ENCODE measurements around the gene SURF1.
"Not testable (repeated sequence)": the region's sequence is repeated elsewhere in the genome, so short reads cannot be mapped to it uniquely, and the experiment has no call there.

The SURF1 gene

DNA sequence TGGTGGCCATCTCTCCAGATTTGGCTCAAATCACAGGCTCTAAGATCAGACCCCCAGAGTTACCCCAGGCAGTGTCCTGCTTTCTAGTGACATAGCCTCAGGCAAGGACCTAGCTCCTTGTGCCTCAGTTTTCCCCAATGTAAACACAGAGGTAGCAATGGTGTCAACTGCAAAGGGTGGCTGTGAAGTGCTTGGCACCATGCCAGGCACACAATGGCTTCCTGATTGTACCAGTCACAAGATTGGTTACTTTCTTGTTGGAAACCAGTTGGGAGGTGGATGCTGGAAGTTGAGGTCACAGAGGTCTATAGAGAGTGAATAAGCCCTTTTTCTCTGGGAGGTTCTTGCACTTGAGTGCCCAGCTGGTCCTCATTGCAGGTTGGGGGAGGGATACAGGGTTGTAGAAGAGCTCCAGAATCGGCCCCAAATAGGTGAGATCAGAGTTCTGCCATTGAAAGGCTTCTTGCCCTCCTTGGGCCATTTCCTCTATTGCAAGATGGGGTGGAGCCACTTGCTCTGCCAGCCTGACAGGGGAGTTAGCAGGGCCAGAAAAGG is 22.2 kb upstream of the SURF1 start:
- Histone ChIP-seq H4K20me1 (ENCODE audit: insufficient read depth, low read length) (peaks cover 13% of the 10 kb centered on the region; the same call in 1 of the 2 replicates), H3K27me3 (ENCODE audit: insufficient read depth, low read length, poor library complexity) (no peaks in the 10 kb centered on the region), H3K79me2 (ENCODE audit: insufficient read depth, low read length) (peaks cover 24% of the 10 kb centered on the region), H3K4me2 (ENCODE audit: insufficient read depth, low read length) (no peak overlapping the region), H2AFZ (ENCODE audit: low read depth, low read length) (no peak overlapping the region; the same call in 1 of the 2 replicates), H3K9me3 (ENCODE audit: insufficient read depth, low read length, severe bottlenecking) (no peaks in the 10 kb centered on the region), H3K36me3 (ENCODE audit: insufficient read depth, low read length) (peaks cover 2% of the 10 kb centered on the region), H3K9ac (ENCODE audit: low read depth, low read length) (no peak overlapping the region), H3K4me3 (ENCODE audit: low read depth in 1 of 2, low read length in 2 of 2) (no peak overlapping the region), H3K27ac (ENCODE audit: low read length) (no peak overlapping the region), H3K4me1 (ENCODE audit: insufficient read depth, low read length) (peaks cover 26% of the 10 kb centered on the region)
- no peak for DNase-seq
- no peak for ATAC-seq (ENCODE audit: insufficient read depth, low read depth)
- TF ChIP-seq, protein P1, sequence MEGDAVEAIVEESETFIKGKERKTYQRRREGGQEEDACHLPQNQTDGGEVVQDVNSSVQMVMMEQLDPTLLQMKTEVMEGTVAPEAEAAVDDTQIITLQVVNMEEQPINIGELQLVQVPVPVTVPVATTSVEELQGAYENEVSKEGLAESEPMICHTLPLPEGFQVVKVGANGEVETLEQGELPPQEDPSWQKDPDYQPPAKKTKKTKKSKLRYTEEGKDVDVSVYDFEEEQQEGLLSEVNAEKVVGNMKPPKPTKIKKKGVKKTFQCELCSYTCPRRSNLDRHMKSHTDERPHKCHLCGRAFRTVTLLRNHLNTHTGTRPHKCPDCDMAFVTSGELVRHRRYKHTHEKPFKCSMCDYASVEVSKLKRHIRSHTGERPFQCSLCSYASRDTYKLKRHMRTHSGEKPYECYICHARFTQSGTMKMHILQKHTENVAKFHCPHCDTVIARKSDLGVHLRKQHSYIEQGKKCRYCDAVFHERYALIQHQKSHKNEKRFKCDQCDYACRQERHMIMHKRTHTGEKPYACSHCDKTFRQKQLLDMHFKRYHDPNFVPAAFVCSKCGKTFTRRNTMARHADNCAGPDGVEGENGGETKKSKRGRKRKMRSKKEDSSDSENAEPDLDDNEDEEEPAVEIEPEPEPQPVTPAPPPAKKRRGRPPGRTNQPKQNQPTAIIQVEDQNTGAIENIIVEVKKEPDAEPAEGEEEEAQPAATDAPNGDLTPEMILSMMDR (IDR thresholded peaks at IDR 0.05; ENCODE audit: borderline replicate concordance, extremely low read depth, low read length, poor library complexity, severe bottlenecking), result no peak
- no peak for TF ChIP-seq EZH2 (IDR thresholded peaks at IDR 0.05; ENCODE audit: borderline replicate concordance, low read depth, low read length, severe bottlenecking)

DNA sequence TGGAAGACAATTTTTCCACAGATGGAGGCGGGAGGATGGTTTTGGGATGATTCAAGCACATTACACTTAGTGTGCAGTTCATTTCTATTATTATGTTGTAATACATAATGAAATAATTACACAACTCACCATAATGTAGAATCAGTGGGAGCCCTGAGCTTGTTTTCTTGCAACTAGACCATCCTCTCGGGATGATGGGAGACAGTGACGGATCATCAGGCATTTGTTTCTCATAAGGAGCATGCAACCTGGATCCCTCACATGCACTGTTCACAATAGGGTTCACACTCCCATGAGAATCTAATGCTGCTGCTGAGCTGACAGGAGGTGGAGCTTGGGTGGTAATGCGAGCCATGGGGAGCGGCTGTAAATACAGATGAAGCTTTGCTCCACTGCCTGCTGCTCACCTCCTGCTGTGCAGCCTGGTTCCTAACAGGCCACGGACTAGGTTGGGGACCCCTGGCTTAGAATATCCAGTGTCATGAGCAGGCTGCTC is 21.5 kb upstream of the SURF1 start:
- Histone ChIP-seq H3K27ac (ENCODE audit: low read length) (no peak overlapping the region), H3K9ac (ENCODE audit: low read depth, low read length) (no peak overlapping the region), H4K20me1 (ENCODE audit: insufficient read depth, low read length) (peaks cover 20% of the 10 kb centered on the region), H3K4me3 (ENCODE audit: low read depth in 1 of 2, low read length in 2 of 2) (no peak overlapping the region), H3K36me3 (ENCODE audit: insufficient read depth, low read length) (peaks cover 8% of the 10 kb centered on the region), H3K79me2 (ENCODE audit: insufficient read depth, low read length) (peaks cover 31% of the 10 kb centered on the region), H3K27me3 (ENCODE audit: insufficient read depth, low read length, poor library complexity) (no peaks in the 10 kb centered on the region), H3K4me2 (ENCODE audit: insufficient read depth, low read length) (no peak overlapping the region), H2AFZ (ENCODE audit: low read depth, low read length) (no peak overlapping the region; the same call in 1 of the 2 replicates), H3K9me3 (ENCODE audit: insufficient read depth, low read length, severe bottlenecking) (no peaks in the 10 kb centered on the region), H3K4me1 (ENCODE audit: insufficient read depth, low read length) (peaks cover 32% of the 10 kb centered on the region)
- ATAC-seq (ENCODE audit: insufficient read depth, low read depth) (no peak), DNase-seq (no peak)
- no peak for TF ChIP-seq EZH2 (IDR thresholded peaks at IDR 0.05; ENCODE audit: borderline replicate concordance, low read depth, low read length, severe bottlenecking)
- TF ChIP-seq, protein P1 (IDR thresholded peaks at IDR 0.05; ENCODE audit: borderline replicate concordance, extremely low read depth, low read length, poor library complexity, severe bottlenecking), result no peak

- H3K4me3 ChIP-seq (ENCODE audit: low read depth in 1 of 2, low read length in 2 of 2); ATAC-seq (ENCODE audit: insufficient read depth, low read depth): not testable (repeated sequence)
Observed at GRCh38 chr9:133377280-133377679, 21.0 kb upstream of the SURF1 start.

GRCh38 chr9:133375724-133376654 is 19.7 kb upstream of the SURF1 start, which contains the start of the genes STKLD1 and SURF4:
STKLD1 (plus strand) TSS chr9:133376366; CDS start chr9:133376474, 108 bp downstream.
SURF4 (minus strand) TSS chr9:133376060; CDS start chr9:133375969, 91 bp downstream.
- ATAC-seq (ENCODE audit: insufficient read depth, low read depth), result peak; percentile 90
- Histone ChIP-seq H3K4me3 (ENCODE audit: low read depth in 1 of 2, low read length in 2 of 2) (peak within 1 kb of the TSS; percentile 98 to 100), H3K27ac (ENCODE audit: low read length) (peak within 1 kb of the TSS; percentile 91), H3K79me2 (ENCODE audit: insufficient read depth, low read length) (peaks cover 49% of the 10 kb centered on the region), H3K4me1 (ENCODE audit: insufficient read depth, low read length) (peaks cover 39% of the 10 kb centered on the region), H3K4me2 (ENCODE audit: insufficient read depth, low read length) (peak within 1 kb of the TSS; percentile 95), H4K20me1 (ENCODE audit: insufficient read depth, low read length) (peaks cover 38% of the 10 kb centered on the region), H3K9me3 (ENCODE audit: insufficient read depth, low read length, severe bottlenecking) (no peaks in the 10 kb centered on the region), H2AFZ (ENCODE audit: low read depth, low read length) (peak within 1 kb of the TSS; percentile 77), H3K9ac (ENCODE audit: low read depth, low read length) (peak within 1 kb of the TSS; percentile 89), H3K27me3 (ENCODE audit: insufficient read depth, low read length, poor library complexity) (no peaks in the 10 kb centered on the region), H3K36me3 (ENCODE audit: insufficient read depth, low read length) (peaks cover 25% of the 10 kb centered on the region)
- TF ChIP-seq EZH2 (IDR thresholded peaks at IDR 0.05; ENCODE audit: borderline replicate concordance, low read depth, low read length, severe bottlenecking), result no peak
- TF ChIP-seq, protein P1 (IDR thresholded peaks at IDR 0.05; ENCODE audit: borderline replicate concordance, extremely low read depth, low read length, poor library complexity, severe bottlenecking), result no peak
- peak; percentile 95 for DNase-seq

More at GRCh38 chr9:133377280-133377679, 21.0 kb upstream of the SURF1 start:
- peak overlapping the region; percentile 95; the same call in 1 of the 2 replicates for H3K4me2 ChIP-seq (ENCODE audit: insufficient read depth, low read length)
- H3K36me3 ChIP-seq (ENCODE audit: insufficient read depth, low read length), result peaks cover 12% of the 10 kb centered on the region
- not testable (repeated sequence) for H3K27me3 ChIP-seq (ENCODE audit: insufficient read depth, low read length, poor library complexity); H3K9me3 ChIP-seq (ENCODE audit: insufficient read depth, low read length, severe bottlenecking); H2AFZ ChIP-seq (ENCODE audit: low read depth, low read length); H3K9ac ChIP-seq (ENCODE audit: low read depth, low read length); DNase-seq; H3K27ac ChIP-seq (ENCODE audit: low read length)
- H4K20me1 ChIP-seq (ENCODE audit: insufficient read depth, low read length), result peaks cover 25% of the 10 kb centered on the region
- peaks cover 36% of the 10 kb centered on the region for H3K4me1 ChIP-seq (ENCODE audit: insufficient read depth, low read length)
- peaks cover 36% of the 10 kb centered on the region for H3K79me2 ChIP-seq (ENCODE audit: insufficient read depth, low read length)

Measured in DND-41 (cell line).